ENCODE measurements around the gene DNAJC10.

- TF ChIP-seq, protein P1, sequence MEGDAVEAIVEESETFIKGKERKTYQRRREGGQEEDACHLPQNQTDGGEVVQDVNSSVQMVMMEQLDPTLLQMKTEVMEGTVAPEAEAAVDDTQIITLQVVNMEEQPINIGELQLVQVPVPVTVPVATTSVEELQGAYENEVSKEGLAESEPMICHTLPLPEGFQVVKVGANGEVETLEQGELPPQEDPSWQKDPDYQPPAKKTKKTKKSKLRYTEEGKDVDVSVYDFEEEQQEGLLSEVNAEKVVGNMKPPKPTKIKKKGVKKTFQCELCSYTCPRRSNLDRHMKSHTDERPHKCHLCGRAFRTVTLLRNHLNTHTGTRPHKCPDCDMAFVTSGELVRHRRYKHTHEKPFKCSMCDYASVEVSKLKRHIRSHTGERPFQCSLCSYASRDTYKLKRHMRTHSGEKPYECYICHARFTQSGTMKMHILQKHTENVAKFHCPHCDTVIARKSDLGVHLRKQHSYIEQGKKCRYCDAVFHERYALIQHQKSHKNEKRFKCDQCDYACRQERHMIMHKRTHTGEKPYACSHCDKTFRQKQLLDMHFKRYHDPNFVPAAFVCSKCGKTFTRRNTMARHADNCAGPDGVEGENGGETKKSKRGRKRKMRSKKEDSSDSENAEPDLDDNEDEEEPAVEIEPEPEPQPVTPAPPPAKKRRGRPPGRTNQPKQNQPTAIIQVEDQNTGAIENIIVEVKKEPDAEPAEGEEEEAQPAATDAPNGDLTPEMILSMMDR (IDR thresholded peaks at IDR 0.05): no peak
- no peak for TF ChIP-seq POLR2A (IDR thresholded peaks at IDR 0.05)
Observed at GRCh38 chr2:182834293-182834692, 118.2 kb downstream of the DNAJC10 start.

Measured in ovary (tissue), 3 donors.